ENCODE results near the gene TYRP1.

The TYRP1 gene

DNA sequence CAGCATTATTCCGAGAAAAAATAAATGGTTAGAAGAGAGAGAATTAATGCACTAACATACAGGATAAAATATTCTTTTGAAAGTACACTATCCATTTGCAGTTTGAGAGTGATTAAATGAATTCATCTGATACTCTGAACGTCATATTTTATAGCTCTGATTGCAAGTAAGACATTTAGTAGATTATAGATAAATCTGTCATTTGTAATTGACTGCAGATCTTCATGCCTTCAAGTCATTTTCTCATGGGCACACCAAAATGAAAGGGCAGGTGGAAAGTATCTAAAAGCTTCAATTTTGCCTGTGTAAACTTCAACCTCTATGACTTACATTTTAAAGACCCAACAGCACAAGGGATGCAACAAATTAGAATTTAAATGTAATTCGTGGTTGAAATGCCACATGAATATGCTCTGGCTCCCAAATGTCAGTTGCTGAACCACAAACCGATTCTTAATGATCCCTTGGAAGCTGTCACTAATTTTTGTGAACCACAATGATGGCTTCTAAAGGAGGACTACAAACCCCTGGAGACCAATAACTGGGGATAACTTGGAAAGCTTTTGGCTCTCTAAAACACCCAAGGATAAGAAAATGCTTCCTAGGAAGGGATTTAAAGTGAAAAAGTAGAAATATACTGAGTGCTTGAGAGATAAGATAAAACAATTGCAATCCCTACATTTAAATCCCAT, 3.9 kb downstream of the TYRP1 start:
- H3K4me3 ChIP-seq (replicated peaks in 1 of 2; ENCODE audit: low read depth in 2 of 2, low read length in 2 of 2) = no peak overlapping the region
- DNase-seq (ENCODE audit: low read depth in 2 of 2) = no peak
- TF ChIP-seq, protein P1, sequence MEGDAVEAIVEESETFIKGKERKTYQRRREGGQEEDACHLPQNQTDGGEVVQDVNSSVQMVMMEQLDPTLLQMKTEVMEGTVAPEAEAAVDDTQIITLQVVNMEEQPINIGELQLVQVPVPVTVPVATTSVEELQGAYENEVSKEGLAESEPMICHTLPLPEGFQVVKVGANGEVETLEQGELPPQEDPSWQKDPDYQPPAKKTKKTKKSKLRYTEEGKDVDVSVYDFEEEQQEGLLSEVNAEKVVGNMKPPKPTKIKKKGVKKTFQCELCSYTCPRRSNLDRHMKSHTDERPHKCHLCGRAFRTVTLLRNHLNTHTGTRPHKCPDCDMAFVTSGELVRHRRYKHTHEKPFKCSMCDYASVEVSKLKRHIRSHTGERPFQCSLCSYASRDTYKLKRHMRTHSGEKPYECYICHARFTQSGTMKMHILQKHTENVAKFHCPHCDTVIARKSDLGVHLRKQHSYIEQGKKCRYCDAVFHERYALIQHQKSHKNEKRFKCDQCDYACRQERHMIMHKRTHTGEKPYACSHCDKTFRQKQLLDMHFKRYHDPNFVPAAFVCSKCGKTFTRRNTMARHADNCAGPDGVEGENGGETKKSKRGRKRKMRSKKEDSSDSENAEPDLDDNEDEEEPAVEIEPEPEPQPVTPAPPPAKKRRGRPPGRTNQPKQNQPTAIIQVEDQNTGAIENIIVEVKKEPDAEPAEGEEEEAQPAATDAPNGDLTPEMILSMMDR (IDR thresholded peaks at IDR 0.05; ENCODE audit: low read depth, low read length) = no peak

DNA sequence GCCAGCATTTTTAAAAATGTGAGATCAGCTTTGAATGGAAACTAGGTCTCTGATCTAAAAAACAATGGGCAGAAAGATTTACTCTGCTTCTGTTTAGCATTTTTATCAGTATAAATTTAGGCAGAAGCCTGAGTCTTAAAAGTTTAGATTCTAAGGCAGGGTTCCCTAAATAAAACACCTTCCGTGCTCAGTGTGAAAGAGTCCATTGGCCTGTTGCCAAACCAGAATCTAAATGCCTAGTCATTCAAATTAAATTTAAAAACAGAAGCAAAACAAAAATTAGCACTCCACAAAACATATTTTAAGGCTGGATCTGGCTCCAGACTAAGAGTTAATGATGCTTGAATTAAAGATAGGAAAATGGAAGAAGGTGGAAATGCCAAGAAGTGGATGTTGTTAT, 4.5 kb downstream of the TYRP1 start:
- no peak overlapping the region for H3K4me3 ChIP-seq (replicated peaks in 1 of 2; ENCODE audit: low read depth in 2 of 2, low read length in 2 of 2)
- TF ChIP-seq, protein P1 (IDR thresholded peaks at IDR 0.05; ENCODE audit: low read depth, low read length) = no peak
- DNase-seq (ENCODE audit: low read depth in 2 of 2) = peak in 1 of 2 donors; percentile 38

DNA sequence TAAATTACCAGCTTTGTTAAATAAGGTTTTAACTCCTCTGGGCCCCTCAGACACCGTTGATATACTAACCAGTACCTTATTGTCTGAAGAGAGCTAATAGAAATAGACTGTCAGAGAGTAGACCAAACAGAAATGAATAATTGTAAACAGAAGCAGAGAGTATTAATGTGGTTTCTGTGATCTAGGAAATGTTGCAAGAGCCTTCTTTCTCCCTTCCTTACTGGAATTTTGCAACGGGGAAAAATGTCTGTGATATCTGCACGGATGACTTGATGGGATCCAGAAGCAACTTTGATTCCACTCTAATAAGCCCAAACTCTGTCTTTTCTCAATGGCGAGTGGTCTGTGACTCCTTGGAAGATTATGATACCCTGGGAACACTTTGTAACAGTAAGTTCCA, 5.1 kb downstream of the TYRP1 start:
- TF ChIP-seq, protein P1 (IDR thresholded peaks at IDR 0.05; ENCODE audit: low read depth, low read length) = no peak
- no peak overlapping the region for H3K4me3 ChIP-seq (replicated peaks in 1 of 2; ENCODE audit: low read depth in 2 of 2, low read length in 2 of 2)
- DNase-seq (ENCODE audit: low read depth in 2 of 2) = peak; percentile 52 to 78

DNA sequence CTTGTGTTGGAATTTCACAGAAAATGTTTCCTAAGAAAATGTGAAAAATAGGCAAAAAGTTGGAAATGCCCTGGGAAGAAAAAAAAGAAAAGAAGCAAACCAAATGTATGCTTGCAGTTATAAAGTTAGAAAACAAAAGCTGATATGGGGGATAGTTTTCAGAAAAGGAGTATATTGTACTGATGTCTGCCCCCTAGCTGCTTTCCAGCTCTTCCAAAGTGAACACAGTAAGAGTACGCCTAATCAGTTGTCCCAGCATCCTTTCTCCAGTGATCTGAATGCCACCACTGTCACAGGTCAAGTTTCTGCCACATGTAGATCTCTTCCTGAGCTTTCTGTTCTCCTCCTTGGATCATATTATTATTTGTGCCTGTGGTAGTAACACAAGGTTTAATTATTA, 5.8 kb downstream of the TYRP1 start:
- TF ChIP-seq, protein P1 (IDR thresholded peaks at IDR 0.05; ENCODE audit: low read depth, low read length) = peak; percentile 13
- H3K4me3 ChIP-seq (replicated peaks in 1 of 2; ENCODE audit: low read depth in 2 of 2, low read length in 2 of 2) = no peak overlapping the region
- DNase-seq (ENCODE audit: low read depth in 2 of 2) = peak in 1 of 2 donors; percentile 26

DNA sequence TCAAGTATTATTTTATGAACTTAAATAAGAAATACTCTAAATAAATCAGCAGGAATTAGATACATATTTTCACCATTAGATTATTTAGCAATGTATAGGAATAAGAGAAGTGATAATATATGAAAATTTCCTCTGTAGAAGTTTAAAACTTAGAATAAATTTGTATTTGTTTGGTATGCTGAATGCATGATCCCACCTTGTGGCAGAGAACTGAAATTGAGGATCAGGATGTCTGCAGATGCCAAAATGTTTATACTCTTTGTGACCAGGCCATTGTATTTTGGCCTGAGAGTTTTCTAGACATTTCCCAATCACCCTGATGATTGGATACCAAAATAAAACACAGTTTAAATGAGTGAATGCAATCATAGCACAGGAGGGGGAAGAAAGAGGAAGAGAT, 6.3 kb downstream of the TYRP1 start:
- no peak overlapping the region for H3K4me3 ChIP-seq (replicated peaks in 1 of 2; ENCODE audit: low read depth in 2 of 2, low read length in 2 of 2)

DNA sequence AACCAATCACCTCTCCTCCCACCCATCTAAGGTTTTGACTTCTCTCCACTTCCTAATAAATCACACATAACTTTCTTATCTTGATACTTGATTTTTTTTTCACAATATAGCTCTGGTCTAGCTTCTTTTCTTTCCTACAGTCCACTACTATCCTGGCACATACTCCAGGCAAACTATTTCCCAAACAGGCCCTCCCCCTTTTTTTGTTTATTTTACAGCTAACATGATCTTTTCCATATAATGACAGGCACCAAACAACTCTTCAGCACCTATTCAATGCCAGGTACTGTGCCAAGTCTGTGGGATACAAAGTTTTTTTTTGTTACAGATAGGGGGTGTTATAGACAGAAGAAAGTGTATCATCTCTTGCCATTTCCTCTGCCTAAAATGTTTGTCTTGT, 7.9 kb downstream of the TYRP1 start:
- DNase-seq (ENCODE audit: low read depth in 2 of 2) = no peak
- TF ChIP-seq, protein P1 (IDR thresholded peaks at IDR 0.05; ENCODE audit: low read depth, low read length) = no peak
- H3K4me3 ChIP-seq (replicated peaks in 1 of 2; ENCODE audit: low read depth in 2 of 2, low read length in 2 of 2) = no peak overlapping the region

More for the DNA sequence above, 6.3 kb downstream of the TYRP1 start:
- TF ChIP-seq, protein P1 (IDR thresholded peaks at IDR 0.05; ENCODE audit: low read depth, low read length) = peak; percentile 52
- DNase-seq (ENCODE audit: low read depth in 2 of 2) = peak; percentile 69 to 73

Measured in cardiac fibroblast (primary cell).